Left lobe of liver (tissue), 2 donors: ENCODE measurements around the gene UGT1A10. TPM values are rescaled to one million over a fixed set of nuclear protein-coding genes. Genes with fewer than 3 reads are reported as not detected.

Experiments
- ATAC-seq: fragments of 200-7000 bp; cut with Tn5 transposase; one replicate; pipeline ENCODE4 v1.9.1; 2020; ENCODE audit warnings: mild to moderate bottlenecking, moderate library complexity
- DNase-seq: peaks from one replicate; pipeline ENCODE4 v3.0.0-alpha.2; 2020; ENCODE audit warnings: low spot score
- total RNA-seq: library from RNA; stranded (reverse); gene quantifications from one replicate; pipeline ENCODE4 v1.2.1, GENCODE V29; 2021
- donor health status: DM: no; HTN: no; CAD: no; lungs with moderate emphysema.
- donor health status: DM: no; HTN: yes; CAD: no.

The UGT1A10 gene
- total RNA-seq, 1 donor from 2014 or later = 0.45 TPM

DNA sequence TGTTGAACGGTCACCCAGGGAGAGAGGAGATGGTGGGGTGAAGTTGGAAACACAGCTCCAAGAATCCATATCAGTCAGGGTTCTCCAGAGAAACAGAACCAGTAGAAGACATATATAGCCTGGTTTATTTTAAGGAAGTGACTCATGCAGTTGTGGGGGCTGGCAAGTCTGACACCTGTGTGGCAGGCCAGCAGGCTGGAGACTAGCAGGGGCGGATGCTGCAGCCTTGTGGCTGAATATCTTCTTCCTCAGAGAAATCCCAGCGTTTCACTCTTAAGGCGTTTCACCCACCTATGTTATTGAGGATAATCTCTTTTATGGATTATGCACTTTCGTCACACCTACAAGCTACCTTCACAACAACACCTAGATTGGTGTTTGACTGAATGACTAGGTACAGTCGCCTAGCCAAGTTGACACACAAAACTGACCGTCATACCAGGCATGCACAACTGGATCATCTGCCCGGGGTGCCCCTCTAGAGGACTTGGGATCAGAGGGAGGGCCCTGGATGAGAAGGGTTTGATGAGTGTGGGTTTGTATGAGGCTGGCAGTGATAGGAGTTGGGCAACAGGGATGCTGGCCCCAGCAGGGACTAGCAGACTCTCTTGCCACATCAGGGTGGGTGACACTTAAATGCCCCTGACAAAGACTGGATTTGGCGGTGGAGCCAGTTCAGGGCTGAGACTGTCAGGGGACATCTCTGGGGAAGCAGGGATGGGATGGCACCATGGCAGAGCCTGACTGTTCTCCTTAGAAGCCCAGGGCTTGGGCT, 165.3 kb downstream of the UGT1A10 start:
- DNase-seq (peak; percentile 28), ATAC-seq (no peak)

DNA sequence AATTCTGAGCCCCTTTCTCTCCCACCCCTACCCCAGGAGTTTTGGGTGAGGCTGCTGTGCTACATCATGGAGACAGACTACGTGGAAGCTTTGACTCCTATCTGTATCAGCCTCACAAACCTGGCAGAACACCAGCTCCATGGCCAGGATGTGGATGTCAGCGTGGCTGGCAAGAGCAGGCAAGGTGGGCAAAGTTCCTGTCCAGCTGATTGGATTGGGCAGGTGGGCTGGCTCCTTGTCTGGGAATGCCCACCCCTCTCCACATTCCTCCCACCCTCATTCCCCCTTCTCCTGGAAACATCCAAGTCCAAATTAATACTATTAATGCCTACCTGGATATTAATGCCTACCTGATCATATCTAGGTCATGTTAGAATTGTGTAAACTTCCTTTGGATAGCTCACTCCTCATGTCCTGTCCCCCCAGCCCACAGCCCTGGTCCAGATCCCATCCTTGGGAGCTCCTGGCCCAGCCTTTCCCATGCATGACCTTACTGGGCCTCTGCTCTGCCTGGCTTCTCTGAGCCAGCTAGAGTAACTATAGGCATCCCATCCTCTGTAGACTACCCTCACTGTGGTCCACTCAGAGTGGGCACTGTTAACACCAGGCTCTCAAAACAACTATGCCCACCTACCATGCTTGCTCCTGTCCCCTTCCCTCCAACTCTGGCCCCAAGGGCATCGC, 166.0 kb downstream of the UGT1A10 start:
- no peak for ATAC-seq

DNA sequence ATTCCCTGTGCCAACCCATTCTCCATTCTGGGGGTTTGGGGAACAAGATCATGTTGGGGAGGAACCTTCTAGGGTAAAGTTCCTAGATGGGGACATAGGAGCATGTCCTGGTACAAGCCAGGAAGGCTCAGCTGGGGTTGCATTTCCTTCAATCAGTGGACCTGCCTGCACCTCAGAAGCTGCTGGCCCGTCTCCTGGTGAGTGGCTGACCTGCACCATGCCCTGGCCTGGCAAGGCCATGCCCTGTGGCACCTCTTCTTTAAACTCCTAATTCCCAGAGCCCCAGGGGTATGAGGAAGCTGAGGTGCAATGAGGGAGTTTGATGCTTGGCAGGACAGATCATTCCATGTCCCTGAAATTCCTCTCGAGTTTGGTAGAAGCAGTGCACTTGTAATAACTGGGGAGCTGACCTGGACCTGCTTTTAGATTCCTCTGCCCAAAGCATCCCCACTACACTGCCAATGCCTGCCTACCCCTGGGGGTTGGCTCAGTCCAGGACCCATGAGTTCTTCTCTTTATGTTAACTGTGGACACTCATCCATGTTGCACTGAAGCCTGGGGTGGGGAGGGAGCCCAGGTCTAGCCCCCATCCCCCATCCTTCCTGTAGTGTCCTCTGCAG, 167.2 kb downstream of the UGT1A10 start:
- peak; percentile 22 for DNase-seq
- no peak for ATAC-seq

More for the DNA sequence above, 166.0 kb downstream of the UGT1A10 start:
- peak; percentile 22 for DNase-seq

DNA sequence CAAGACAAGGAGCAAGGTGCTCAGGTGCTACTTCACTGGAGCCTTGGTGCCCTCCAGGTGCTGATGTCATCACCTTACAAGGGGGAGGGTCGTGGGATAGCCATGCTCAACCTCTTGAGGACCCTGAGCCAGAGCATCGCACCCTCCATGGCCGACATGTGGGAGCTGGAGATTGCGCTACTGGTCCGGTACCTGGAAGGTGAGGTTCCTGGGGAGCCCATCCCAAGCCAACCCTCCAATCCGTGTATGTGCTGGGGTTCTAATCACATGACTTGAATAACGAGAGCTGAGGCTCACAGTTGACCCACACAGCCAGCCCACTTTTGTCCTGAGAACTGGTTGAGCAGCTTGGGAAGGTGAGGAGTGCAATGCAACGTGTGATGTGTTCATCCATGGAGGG, 167.7 kb downstream of the UGT1A10 start:
- ATAC-seq (no peak), DNase-seq (peak; percentile 36)

DNA sequence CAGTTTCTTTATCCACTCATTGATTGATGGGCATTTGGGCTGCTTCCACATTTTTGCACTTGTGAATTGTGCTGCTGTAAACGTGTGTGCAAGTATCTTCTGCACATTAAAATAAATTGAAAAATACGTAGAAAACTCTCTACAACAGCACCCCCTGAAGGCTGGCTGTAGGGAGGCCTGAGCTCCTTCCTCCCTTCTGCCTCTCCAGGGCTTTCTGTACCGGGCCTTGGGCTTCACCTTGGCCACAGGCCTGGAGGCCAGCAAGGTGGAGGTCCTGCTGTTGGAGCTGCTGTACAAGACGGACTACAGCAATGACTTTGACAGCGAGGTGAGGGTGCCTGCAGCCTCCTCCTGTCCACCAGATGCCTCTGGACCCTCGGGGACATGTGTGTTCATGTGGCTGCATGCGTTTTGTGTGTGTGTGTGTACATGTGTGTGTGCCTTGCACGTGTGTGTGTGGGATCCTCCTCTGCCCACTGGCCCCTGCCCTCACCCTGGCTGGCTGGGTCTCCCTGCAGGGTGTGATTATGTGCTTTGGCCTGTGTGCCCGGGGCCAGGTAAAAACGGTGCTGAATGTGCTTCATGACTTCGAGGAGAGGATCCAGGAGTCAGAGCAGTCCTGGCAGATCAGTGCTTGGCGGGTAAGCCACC, 171.1 kb downstream of the UGT1A10 start:
- ATAC-seq (no peak), DNase-seq (peak; percentile 30)

DNA sequence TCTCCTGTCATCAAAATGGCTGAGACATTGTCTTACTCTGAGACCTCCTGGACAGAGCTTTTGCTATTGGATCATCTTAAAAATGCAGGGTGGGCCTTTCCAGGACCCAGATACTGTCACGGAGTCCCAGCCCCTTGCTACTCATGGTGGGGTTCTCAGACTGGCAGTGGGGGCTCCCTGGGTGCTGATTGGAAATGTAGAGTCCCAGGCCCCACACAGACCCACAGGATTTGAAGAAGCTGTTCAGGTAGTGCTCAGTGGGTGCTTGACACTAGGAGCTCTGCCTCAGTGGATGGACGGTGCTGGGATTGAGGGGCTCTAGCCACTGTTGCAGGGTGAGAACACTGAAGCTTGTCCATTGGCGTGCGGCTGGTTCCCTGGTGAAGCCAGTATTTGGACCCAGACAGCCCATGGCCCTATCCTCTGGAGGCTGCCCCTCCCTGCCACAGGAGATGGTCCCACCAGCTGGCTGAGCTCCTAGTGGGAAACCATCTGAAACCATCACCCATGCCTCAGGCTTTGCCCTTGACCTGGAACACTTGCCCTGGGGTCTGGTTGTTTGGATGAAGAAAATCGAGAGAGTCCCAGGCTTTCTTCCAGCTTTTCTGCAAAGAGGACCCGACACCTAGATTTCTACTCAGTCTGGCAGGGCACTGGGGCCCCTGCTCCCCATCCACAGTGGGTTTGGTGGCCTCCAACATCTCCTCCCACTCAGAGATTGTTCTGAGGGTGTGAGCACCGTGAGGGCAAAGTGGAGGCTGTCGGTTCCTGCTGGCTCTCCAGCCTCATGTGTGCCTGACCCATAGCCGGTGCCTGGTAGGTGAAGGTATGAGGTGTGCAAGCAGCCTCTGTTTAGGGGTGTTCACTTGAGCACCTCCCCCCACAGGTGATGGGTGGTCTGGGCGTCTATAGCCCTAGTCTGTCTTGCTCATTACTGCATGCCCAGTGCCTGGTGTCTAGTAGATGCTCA, 172.0 kb downstream of the UGT1A10 start:
- ATAC-seq = no peak
- DNase-seq = peak; percentile 31

DNA sequence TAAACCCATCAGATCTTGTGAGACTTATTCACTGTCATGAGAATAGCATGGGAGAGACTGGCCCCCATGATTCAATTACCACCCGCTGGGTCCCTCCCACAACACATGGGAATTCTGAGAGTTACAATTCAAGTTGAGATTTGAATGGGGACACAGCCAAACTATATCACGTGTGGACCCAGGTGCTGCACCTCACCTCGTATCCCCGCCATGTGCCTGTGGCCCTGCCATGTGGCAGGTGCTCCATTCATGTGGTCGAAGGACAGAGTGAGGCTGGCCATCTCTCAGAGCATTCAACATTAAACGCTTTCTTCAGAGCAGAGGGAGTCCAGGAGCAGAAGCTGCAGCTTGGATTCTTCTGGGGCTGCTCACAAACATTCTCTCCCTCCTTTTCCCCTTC, 174.1 kb downstream of the UGT1A10 start:
- DNase-seq (peak; percentile 14), ATAC-seq (no peak)

DNA sequence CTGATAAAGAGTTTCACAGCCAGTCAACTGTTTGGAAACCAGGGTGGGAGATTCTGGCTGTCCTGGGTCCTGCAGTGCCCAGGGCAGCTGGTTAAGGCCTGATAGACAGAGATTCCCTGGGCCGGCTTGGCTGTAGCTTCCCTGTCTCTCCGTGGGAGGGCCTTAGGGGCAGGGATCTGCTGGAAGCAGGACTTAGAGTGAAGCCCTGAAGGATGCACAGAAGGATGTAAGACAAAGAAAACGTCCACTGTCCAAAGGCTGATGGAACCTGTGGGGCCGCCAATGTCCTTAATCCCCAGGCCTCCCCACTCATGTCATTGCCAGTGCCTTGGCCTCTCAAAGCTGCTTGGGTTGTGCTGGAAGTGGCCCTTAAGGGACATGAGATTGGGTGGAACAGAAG, 174.8 kb downstream of the UGT1A10 start:
- ATAC-seq (no peak), DNase-seq (peak; percentile 22)

DNA sequence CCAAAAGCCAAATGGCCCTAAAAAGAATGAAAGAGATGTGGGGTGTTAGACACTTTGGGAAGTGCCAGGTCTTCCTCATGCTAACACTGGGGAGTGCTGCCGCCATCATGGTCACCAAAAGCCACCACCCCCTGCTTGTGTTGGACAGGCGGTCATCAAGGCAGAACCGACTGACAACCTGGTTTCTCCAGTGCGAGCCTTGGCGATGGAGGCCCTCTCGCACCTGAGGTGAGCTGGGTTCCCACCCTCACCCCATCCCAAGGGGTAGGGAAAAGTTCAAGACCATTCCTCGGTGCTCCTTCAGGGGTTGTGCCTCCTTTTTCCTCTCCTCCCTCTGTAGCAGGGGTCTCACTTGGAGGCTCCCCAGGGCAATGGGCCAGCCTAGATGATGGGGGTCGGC, 175.5 kb downstream of the UGT1A10 start:
- ATAC-seq = no peak
- peak; percentile 35 for DNase-seq

DNA sequence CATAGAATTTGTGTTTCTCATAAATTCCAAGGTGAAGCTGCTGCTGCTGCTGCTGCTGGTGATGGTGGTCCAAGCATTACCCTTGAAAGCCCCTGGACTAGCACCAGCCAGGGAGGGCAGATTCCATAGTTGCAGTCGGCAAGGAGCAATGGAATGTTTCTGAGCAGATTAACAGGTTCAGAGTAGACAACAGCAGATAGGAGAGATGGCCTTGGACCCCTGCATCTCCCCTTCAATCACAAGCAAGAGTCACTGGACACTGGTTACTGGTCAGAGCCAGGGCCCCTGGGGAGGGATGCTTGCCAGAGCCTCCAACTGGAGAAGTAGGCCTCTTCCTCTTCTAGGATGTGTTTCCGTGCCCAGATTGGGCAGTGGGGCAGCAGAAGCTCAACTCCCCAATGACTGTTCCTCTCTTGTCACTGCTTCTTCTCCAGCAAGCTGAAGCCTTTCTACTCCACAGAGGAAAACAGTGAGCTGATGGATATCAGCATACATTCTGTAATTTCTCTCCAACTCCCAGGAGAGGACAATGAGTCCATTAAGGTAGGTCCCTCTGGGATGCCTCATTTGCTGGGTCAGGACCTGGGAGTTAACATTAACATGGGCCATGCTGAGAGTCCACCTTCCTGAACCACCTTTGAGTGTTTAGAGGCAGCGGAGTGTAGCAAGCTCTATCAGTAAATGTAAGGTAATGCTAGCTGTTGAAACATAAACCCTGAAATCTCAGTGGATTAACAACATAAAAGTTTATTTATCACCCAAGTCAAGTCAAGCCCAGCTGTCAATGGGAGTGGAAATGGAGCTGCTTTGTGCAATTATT, 177.2 kb downstream of the UGT1A10 start:
- ATAC-seq (no peak), DNase-seq (peak; percentile 29)

DNA sequence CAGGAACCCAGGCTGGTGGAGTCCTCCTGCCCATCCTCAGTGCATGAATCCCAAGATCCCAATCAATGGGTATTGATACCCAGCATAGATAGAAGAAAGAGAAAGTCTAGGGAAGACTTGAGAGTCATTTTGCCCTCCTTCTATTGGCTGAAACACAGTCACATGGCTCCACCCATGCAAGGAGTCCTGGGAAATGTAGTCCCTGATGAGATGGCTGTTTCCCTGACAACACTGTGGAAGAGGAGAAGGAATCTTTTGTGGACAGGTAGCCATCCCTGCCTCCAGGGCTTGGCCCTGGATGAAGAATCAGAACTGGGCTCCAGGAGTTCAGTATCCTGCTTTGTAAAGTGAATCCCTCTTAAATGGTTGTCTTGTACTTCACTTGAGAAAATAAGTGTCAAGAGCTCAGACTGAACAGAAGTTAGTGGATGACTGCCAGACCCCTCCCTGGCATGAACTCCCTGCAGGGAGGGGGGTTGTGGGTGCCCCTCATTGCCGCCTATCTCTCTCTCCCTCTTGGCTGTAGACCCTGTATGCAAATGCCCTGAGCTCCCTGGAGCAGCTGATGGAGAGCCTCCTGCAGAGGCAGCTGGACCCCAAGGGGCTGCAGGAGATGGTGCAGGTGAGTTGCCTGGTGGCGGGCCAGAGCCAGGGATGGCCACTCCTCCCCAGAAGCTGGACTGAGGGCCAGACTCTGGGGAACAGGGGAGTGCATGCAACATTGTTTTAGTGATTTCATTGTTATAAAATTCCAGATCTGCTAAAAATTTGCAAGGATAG, 178.0 kb downstream of the UGT1A10 start:
- DNase-seq (peak; percentile 39), ATAC-seq (no peak)

DNA sequence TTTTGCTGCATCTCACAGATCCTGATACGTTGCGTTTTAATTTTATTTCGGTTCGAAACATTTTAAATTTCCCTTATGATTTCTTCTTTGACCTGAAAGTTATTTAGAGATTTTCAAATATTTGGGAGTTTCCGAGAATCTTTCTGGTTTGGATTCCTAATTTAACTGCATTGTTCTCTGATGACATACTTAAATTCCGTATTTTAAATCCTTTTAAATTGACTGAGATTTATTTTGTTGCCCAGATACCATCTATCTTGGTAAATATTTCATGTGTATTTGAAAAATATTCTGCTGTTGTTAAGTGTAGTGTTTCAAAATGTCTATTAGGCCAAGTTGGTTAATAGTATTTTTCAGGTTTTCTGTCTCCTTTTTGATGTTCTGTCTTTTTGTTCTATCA, 179.6 kb downstream of the UGT1A10 start:
- DNase-seq (no peak), ATAC-seq (no peak)

DNA sequence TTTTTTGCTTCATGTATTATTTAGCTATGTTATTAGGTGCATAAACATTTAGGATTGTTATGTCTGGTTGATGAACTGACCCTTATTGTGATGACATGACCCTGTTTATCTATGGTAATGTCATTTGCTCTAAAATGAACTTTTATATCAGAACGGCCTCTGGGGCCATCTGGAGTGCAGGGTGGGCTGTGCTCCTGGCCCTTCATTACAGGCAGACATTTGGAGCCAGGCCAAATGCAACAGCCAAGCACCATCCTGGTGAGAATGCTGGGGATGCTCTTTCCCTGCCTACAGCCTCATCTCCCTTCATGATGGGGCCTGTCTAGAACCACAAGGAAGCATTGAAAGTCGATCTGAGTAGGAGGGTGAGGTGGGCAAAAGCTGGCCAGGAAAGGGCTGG, 180.1 kb downstream of the UGT1A10 start:
- no peak for ATAC-seq
- DNase-seq = peak; percentile 39

DNA sequence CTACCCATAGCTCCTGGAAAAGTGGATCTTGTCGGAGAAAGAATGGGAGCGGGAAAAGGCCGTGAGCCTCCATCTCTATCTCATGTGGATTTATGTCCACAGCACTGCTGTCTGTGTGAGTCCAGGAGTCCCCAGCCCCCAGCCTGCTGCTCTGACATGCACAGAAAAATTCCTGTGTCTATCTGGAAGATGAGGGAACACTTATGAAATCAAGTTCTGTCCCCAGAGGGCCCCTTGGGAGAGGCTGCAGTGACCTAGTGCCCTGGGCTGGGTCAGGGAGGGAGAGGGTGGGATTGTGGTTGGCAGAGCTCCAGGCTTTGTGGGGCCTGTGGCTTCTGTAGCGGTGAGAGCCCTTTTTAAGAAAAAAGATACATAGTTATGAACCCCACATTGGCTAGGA, 180.5 kb downstream of the UGT1A10 start:
- DNase-seq = peak; percentile 40

DNA sequence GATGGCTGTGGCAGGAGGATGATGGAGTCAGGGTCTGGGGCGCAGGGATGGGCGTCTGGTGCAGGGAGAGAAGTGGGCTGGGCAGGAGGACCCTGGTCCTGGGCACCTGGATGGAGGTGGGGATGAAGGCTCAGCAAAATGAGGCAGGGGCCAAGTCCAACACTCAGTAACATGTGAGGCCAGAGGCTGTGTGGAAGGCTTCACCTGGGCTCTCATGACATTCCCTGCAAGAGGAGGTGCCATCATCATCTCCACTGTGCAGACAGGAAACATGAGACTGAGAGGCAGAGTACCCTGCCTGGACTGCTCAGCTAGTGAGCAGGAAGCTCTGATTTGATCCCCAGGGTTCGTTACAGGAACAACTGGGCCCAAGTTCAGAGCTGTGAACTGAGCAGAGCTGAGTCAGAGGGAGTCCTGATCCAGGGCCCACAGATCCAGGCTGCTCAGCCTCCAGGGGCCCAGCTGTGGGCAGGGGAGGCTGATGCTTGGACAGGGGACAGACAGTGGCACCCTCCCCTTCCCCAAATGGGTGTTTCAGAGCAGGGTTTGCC, 181.2 kb downstream of the UGT1A10 start:
- ATAC-seq (no peak), DNase-seq (peak; percentile 42)

More for the DNA sequence above, 180.5 kb downstream of the UGT1A10 start:
- no peak for ATAC-seq

DNA sequence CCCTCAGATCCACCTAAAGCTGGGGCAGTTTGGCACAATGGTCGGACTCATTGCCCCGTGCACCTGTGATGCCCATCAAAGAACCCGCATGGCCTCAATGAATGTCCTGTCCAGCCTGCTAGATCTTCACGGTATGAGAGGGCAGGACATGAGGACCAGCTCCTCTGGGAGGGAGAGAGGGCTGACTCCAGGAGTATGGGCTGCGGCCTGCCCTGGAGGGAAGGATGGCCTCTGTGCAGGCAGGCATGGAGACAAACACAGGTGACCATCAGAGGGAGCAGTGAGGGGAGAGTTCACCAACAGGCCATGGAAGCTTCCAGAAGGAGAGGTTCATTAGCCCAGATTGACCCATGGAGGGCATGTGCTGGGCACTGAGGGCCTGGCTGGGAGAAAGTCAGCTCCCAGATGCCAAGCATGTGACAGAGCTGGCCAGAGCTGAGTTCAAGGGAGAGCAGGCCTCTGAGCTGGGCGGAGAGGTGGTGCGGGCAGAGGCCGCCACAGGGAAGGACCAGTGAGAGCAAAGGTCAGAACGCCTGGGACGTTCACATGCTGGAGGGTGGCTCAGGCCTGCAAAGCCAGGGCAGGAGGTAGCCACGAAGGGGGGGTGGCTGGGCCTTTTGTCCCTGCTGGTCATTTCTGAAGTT, 181.9 kb downstream of the UGT1A10 start:
- DNase-seq (peak; percentile 90), ATAC-seq (peak; percentile 69)
